GM12891 (cell line): ENCODE measurements around the gene GIMAP1.

Experiments used
- PAX5 ChIP-seq: IDR thresholded peaks from 2 replicates; pipeline ENCODE4 v1.6.1; 2011; ENCODE audit warnings: low read length, moderate library complexity, mild to moderate bottlenecking; ENCODE audit not compliant: insufficient read depth, severe bottlenecking
- POLR2A ChIP-seq: IDR thresholded peaks from 2 replicates; pipeline ENCODE4 v1.6.1; 2011; ENCODE audit warnings: low read depth, low read length, control low read depth
- POLR2AphosphoS5 ChIP-seq: IDR thresholded peaks from 2 replicates; pipeline ENCODE4 v1.6.1; 2011; ENCODE audit warnings: low read depth, low read length, control low read depth
- SPI1 ChIP-seq: IDR thresholded peaks from 2 replicates; pipeline ENCODE4 v1.6.1; 2011; ENCODE audit warnings: low read depth, low read length, control low read depth
- TAF1 ChIP-seq: IDR thresholded peaks from 2 replicates; pipeline ENCODE4 v1.6.1; 2011; ENCODE audit warnings: low read depth, low read length, control low read depth

GRCh38 chr7:150688630-150689029, 27.8 kb upstream of the GIMAP1 start:
- TF ChIP-seq POLR2AphosphoS5 (no peak), POLR2A (no peak), SPI1 (no peak), PAX5 (no peak), TAF1 (no peak)
